ENCODE measurements around the gene MMP28.
A peak's percentile ranks its signal among the peaks of the same experiment; 100 is the strongest.

The MMP28 gene

DNA sequence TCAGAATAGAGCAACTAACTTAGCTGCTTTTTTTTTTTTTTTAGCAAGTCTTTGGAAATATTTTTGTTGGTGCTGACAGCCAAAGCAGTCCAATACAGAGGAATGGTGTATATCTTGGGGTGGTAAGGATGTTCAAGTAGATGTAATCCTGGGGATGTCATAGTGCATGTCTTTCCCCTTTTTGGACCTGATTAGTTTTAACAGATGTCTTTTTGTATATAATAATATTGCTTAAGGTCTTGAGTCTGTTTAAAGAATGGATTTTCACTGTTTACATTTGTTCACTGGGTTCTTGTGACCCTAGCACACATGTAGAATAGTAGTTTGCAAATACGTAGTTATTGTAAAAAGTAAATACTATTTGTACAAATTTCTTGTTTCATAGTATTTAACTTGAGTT, 21.8 kb upstream of the MMP28 start:
- TF ChIP-seq, protein P1, sequence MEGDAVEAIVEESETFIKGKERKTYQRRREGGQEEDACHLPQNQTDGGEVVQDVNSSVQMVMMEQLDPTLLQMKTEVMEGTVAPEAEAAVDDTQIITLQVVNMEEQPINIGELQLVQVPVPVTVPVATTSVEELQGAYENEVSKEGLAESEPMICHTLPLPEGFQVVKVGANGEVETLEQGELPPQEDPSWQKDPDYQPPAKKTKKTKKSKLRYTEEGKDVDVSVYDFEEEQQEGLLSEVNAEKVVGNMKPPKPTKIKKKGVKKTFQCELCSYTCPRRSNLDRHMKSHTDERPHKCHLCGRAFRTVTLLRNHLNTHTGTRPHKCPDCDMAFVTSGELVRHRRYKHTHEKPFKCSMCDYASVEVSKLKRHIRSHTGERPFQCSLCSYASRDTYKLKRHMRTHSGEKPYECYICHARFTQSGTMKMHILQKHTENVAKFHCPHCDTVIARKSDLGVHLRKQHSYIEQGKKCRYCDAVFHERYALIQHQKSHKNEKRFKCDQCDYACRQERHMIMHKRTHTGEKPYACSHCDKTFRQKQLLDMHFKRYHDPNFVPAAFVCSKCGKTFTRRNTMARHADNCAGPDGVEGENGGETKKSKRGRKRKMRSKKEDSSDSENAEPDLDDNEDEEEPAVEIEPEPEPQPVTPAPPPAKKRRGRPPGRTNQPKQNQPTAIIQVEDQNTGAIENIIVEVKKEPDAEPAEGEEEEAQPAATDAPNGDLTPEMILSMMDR (IDR thresholded peaks at IDR 0.05; ENCODE audit: low read length): no peak
- no peak for TF ChIP-seq EZH2 (IDR thresholded peaks at IDR 0.05; ENCODE audit: borderline replicate concordance, low read length)
- Histone ChIP-seq H3K4me1 (ENCODE audit: insufficient read depth, low read length, severe bottlenecking) (peaks cover under 1% of the 10 kb centered on the region), H2AFZ (ENCODE audit: low read length) (no peak overlapping the region), H3K79me2 (ENCODE audit: insufficient read depth, low read length) (peaks cover 79% of the 10 kb centered on the region), H3K9me3 (ENCODE audit: low read length) (no peaks in the 10 kb centered on the region), H3K27me3 (ENCODE audit: insufficient read depth, low read length) (no peaks in the 10 kb centered on the region), H4K20me1 (ENCODE audit: insufficient read depth, low read length) (peaks cover 3% of the 10 kb centered on the region; the same call in 1 of the 2 replicates), H3K36me3 (ENCODE audit: insufficient read depth, low read length) (peaks cover 75% of the 10 kb centered on the region), H3K9ac (ENCODE audit: low read length) (no peak overlapping the region), H3F3A (ENCODE audit: insufficient read depth, low read length) (no peaks in the 10 kb centered on the region), H3K9me2 (ENCODE audit: low read depth, low read length) (no peaks in the 10 kb centered on the region), H3K4me2 (ENCODE audit: low read length) (no peak overlapping the region), H3K27ac (ENCODE audit: low read depth, low read length, poor library complexity, severe bottlenecking) (no peak overlapping the region), H3K4me3 (ENCODE audit: low read depth, low read length, poor library complexity, severe bottlenecking) (no peak overlapping the region)

DNA sequence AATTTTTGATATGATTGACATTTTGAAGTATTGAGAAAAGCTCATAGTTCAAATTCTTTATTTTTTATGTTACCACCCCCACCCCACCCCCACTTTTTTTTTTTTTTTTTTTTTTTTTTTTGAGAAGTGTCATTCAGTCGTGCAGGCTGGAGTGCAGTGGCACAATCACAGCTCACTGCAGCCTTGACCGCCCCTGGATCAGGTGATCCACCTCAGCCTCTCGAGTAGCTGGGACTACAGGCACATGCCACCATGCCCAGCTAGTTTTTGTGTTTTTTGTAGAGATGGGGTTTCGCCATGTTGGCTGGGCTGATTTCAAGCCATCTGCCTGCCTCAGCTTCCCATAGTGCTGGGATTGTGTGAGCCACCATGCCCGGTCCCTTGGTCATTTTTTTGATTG, 21.3 kb upstream of the MMP28 start:
- peaks cover 75% of the 10 kb centered on the region for H3K36me3 ChIP-seq (ENCODE audit: insufficient read depth, low read length)
- TF ChIP-seq, protein P1 (IDR thresholded peaks at IDR 0.05; ENCODE audit: low read length): no peak
- no peak for TF ChIP-seq EZH2 (IDR thresholded peaks at IDR 0.05; ENCODE audit: borderline replicate concordance, low read length)
- H3K27me3 ChIP-seq (ENCODE audit: insufficient read depth, low read length): no peaks in the 10 kb centered on the region
- H3K27ac ChIP-seq (ENCODE audit: low read depth, low read length, poor library complexity, severe bottlenecking): no peak overlapping the region
- H3K79me2 ChIP-seq (ENCODE audit: insufficient read depth, low read length): peaks cover 83% of the 10 kb centered on the region
- no peak overlapping the region for H3K4me3 ChIP-seq (ENCODE audit: low read depth, low read length, poor library complexity, severe bottlenecking)
- no peaks in the 10 kb centered on the region for H3K9me3 ChIP-seq (ENCODE audit: low read length)
- H3K4me1 ChIP-seq (ENCODE audit: insufficient read depth, low read length, severe bottlenecking): peaks cover 5% of the 10 kb centered on the region
- H3K4me2 ChIP-seq (ENCODE audit: low read length): no peak overlapping the region
- no peaks in the 10 kb centered on the region for H3K9me2 ChIP-seq (ENCODE audit: low read depth, low read length)
- H3F3A ChIP-seq (ENCODE audit: insufficient read depth, low read length): no peaks in the 10 kb centered on the region
- H3K9ac ChIP-seq (ENCODE audit: low read length): no peak overlapping the region
- H2AFZ ChIP-seq (ENCODE audit: low read length): no peak overlapping the region
- peaks cover 3% of the 10 kb centered on the region; the same call in 1 of the 2 replicates for H4K20me1 ChIP-seq (ENCODE audit: insufficient read depth, low read length)

DNA sequence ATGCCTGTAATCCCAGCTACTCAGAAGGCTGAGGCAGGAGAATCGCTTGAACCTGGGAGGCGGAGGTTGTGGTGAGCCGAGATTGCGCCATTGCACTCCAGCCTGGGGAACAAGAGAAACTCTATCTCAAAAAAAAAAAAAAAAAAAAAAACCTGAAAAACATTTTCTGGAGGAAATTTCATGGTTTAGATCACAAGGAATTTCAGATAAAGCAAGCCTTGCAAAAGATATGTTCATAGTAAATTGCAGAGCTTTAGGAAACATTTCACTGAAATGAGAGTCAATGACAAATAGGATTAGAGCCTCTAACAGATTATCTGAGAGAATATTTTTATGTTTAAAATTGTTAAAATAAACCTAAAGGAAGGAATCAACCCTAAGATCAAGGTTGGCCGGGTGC, 17.0 kb upstream of the MMP28 start:
- no peaks in the 10 kb centered on the region for H3K27me3 ChIP-seq (ENCODE audit: insufficient read depth, low read length)
- H3F3A ChIP-seq (ENCODE audit: insufficient read depth, low read length): no peaks in the 10 kb centered on the region
- H2AFZ ChIP-seq (ENCODE audit: low read length): no peak overlapping the region
- H3K4me2 ChIP-seq (ENCODE audit: low read length): no peak overlapping the region
- H3K4me1 ChIP-seq (ENCODE audit: insufficient read depth, low read length, severe bottlenecking): peaks cover 29% of the 10 kb centered on the region
- no peaks in the 10 kb centered on the region for H3K9me3 ChIP-seq (ENCODE audit: low read length)
- TF ChIP-seq EZH2 (IDR thresholded peaks at IDR 0.05; ENCODE audit: borderline replicate concordance, low read length): no peak
- no peak overlapping the region for H3K4me3 ChIP-seq (ENCODE audit: low read depth, low read length, poor library complexity, severe bottlenecking)
- peaks cover 48% of the 10 kb centered on the region; the same call in 1 of the 2 replicates for H3K36me3 ChIP-seq (ENCODE audit: insufficient read depth, low read length)
- H3K9me2 ChIP-seq (ENCODE audit: low read depth, low read length): no peaks in the 10 kb centered on the region
- H3K79me2 ChIP-seq (ENCODE audit: insufficient read depth, low read length): peaks cover 78% of the 10 kb centered on the region
- no peak overlapping the region for H3K9ac ChIP-seq (ENCODE audit: low read length)
- peaks cover 5% of the 10 kb centered on the region; the same call in 1 of the 2 replicates for H4K20me1 ChIP-seq (ENCODE audit: insufficient read depth, low read length)
- H3K27ac ChIP-seq (ENCODE audit: low read depth, low read length, poor library complexity, severe bottlenecking): no peak overlapping the region

DNA sequence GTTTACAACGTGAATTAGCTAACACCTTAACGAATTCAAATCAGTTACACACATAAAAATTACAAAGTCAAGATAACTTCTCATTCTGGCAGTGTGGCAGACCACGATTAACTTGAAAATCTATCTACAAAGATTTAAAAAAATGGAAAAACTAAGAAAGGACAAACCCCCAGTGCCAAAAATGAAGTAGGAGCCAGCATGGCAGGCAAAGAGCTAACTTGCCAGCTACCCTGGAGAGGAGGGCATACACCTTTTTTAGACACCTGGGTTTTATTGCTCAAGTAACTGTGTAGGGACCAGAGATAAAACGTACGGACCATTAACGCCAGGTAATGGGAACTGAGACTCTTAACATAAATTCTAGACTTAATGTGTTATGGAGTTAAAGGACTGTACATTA, 16.3 kb upstream of the MMP28 start:
- H3K27me3 ChIP-seq (ENCODE audit: insufficient read depth, low read length): no peaks in the 10 kb centered on the region
- no peak overlapping the region for H2AFZ ChIP-seq (ENCODE audit: low read length)
- H4K20me1 ChIP-seq (ENCODE audit: insufficient read depth, low read length): peaks cover 5% of the 10 kb centered on the region; the same call in 1 of the 2 replicates
- H3K36me3 ChIP-seq (ENCODE audit: insufficient read depth, low read length): peaks cover 41% of the 10 kb centered on the region; the same call in 1 of the 2 replicates
- H3K79me2 ChIP-seq (ENCODE audit: insufficient read depth, low read length): peaks cover 71% of the 10 kb centered on the region
- H3K4me1 ChIP-seq (ENCODE audit: insufficient read depth, low read length, severe bottlenecking): peaks cover 29% of the 10 kb centered on the region
- no peaks in the 10 kb centered on the region for H3F3A ChIP-seq (ENCODE audit: insufficient read depth, low read length)
- peak overlapping the region; percentile 94 for H3K4me2 ChIP-seq (ENCODE audit: low read length)
- no peaks in the 10 kb centered on the region for H3K9me3 ChIP-seq (ENCODE audit: low read length)
- peak overlapping the region; percentile 72 for H3K4me3 ChIP-seq (ENCODE audit: low read depth, low read length, poor library complexity, severe bottlenecking)
- TF ChIP-seq, protein P1 (IDR thresholded peaks at IDR 0.05; ENCODE audit: low read length): no peak
- TF ChIP-seq EZH2 (IDR thresholded peaks at IDR 0.05; ENCODE audit: borderline replicate concordance, low read length): no peak
- H3K9ac ChIP-seq (ENCODE audit: low read length): no peak overlapping the region
- no peak overlapping the region for H3K27ac ChIP-seq (ENCODE audit: low read depth, low read length, poor library complexity, severe bottlenecking)
- no peaks in the 10 kb centered on the region for H3K9me2 ChIP-seq (ENCODE audit: low read depth, low read length)
